Activated naive CD4-positive, alpha-beta T cell treated with anti-CD3 and anti-CD28 coated beads for 36 hours (primary cell): ENCODE measurements around the gene SOX8. TPM values are rescaled to one million over a fixed set of nuclear protein-coding genes. Genes with fewer than 3 reads are reported as not detected.

Experiments
- CTCF ChIA-PET: fragments of 350-600 bp; sonication (Branson Sonifier 250); formaldehyde crosslinking; loops from one replicate; lab custom pipeline; 2021; ENCODE audit warnings: antibody characterized with exemption; lab: Charles Lee
- DNase-seq: peaks from one replicate; pipeline ENCODE4 v3.0.0-alpha.2; 2020
- H3K27ac Mint-ChIP-seq: one replicate; pipeline ENCODE4 v1.8.0; 2021; ENCODE audit warnings: mild to moderate bottlenecking, mixed read lengths
- H3K27me3 Mint-ChIP-seq: one replicate; pipeline ENCODE4 v1.8.0; 2021; ENCODE audit warnings: low read depth, mixed read lengths
- H3K36me3 Mint-ChIP-seq: one replicate; pipeline ENCODE4 v1.8.0; 2021; ENCODE audit warnings: low read depth, mixed read lengths
- H3K4me1 Mint-ChIP-seq: one replicate; pipeline ENCODE4 v1.8.0; 2021; ENCODE audit warnings: low read depth, mixed read lengths
- H3K4me3 Mint-ChIP-seq: one replicate; pipeline ENCODE4 v1.8.0; 2021; ENCODE audit warnings: mild to moderate bottlenecking, moderate library complexity, mixed read lengths
- H3K9me3 Mint-ChIP-seq: one replicate; pipeline ENCODE4 v1.8.0; 2021; ENCODE audit warnings: mixed read lengths
- intact Hi-C: fragments of 100-400 bp; cut with micrococcal nuclease; formaldehyde crosslinking; loops from one replicate; pipeline ENCODE4 v1.15.1; 2023
- total RNA-seq, 2 experiments: library from RNA; stranded (reverse); gene quantifications; one replicate each; pipeline ENCODE4 v1.2.3, GENCODE V29; 2021

The SOX8 gene
- 1 to 10 TPM in 1 of 2 experiments, under 1 TPM in 1; 0.74 to 1.0 TPM for total RNA-seq

- H3K9me3 Mint-ChIP-seq: no peaks in the 10 kb centered on the region
- H3K36me3 Mint-ChIP-seq: no peaks in the 10 kb centered on the region
- CTCF ChIA-PET: interaction anchor here (1.3 kb wide), 1 partner anchor 14 kb away, joined by 3 read pairs; no protein-coding TSS in a partner anchor
- H3K4me1 Mint-ChIP-seq: peaks cover 21% of the 10 kb centered on the region
- H3K27ac Mint-ChIP-seq: no peak within 1 kb of the TSS
- peak within 1 kb of the TSS; percentile 75 for H3K4me3 Mint-ChIP-seq
- intact Hi-C loops: loop anchor here (2.0 kb wide), 1 partner anchor 23 kb away; no protein-coding TSS in a partner anchor
- H3K27me3 Mint-ChIP-seq: peaks cover 3% of the 10 kb centered on the region
- DNase-seq: no peak
Observed at GRCh38 chr16:981695-982144, at the start of gene SOX8. Gene SOX8, plus strand, starts transcription at chr16:981770. Its CDS starts 153 bp downstream, at chr16:981923.

- no peak for DNase-seq
- H3K36me3 Mint-ChIP-seq: peaks cover 3% of the 10 kb centered on the region
- CTCF ChIA-PET: no interaction called here
Observed at GRCh38 chr16:932831-933330, 48.7 kb upstream of the SOX8 start.

GRCh38 chr16:933581-933980 is 48.0 kb upstream of the SOX8 start:
- no peak overlapping the region for H3K27ac Mint-ChIP-seq
- H3K27me3 Mint-ChIP-seq: no peaks in the 10 kb centered on the region
- CTCF ChIA-PET: no interaction called here
- H3K4me1 Mint-ChIP-seq: no peaks in the 10 kb centered on the region
- peaks cover 3% of the 10 kb centered on the region for H3K36me3 Mint-ChIP-seq
- H3K9me3 Mint-ChIP-seq: no peaks in the 10 kb centered on the region
- no peak overlapping the region for H3K4me3 Mint-ChIP-seq
- intact Hi-C loops: no loop called here
- DNase-seq: no peak

More at GRCh38 chr16:932831-933330, 48.7 kb upstream of the SOX8 start:
- intact Hi-C loops: no loop called here
- no peaks in the 10 kb centered on the region for H3K9me3 Mint-ChIP-seq
- H3K4me3 Mint-ChIP-seq: no peak overlapping the region
- H3K27ac Mint-ChIP-seq: no peak overlapping the region
- no peaks in the 10 kb centered on the region for H3K4me1 Mint-ChIP-seq
- H3K27me3 Mint-ChIP-seq: no peaks in the 10 kb centered on the region

- CTCF ChIA-PET: no interaction called here
- Mint-ChIP-seq H3K9me3 (no peaks in the 10 kb centered on the region), H3K4me3 (no peak overlapping the region), H3K4me1 (no peaks in the 10 kb centered on the region), H3K36me3 (peaks cover 3% of the 10 kb centered on the region), H3K27me3 (no peaks in the 10 kb centered on the region), H3K27ac (no peak overlapping the region)
- DNase-seq: no peak
- intact Hi-C loops: no loop called here
Observed at GRCh38 chr16:934178-934577, 47.4 kb upstream of the SOX8 start.

GRCh38 chr16:935684-936083 is 45.9 kb upstream of the SOX8 start:
- Mint-ChIP-seq H3K27ac (no peak overlapping the region), H3K36me3 (peaks cover 5% of the 10 kb centered on the region), H3K9me3 (no peaks in the 10 kb centered on the region), H3K4me3 (no peak overlapping the region), H3K4me1 (no peaks in the 10 kb centered on the region), H3K27me3 (no peaks in the 10 kb centered on the region)
- no peak for DNase-seq
- intact Hi-C loops: no loop called here
- CTCF ChIA-PET: no interaction called here

- H3K36me3 Mint-ChIP-seq: peaks cover 20% of the 10 kb centered on the region
- intact Hi-C loops: no loop called here
- H3K9me3 Mint-ChIP-seq: peaks cover 14% of the 10 kb centered on the region
- DNase-seq: no peak
- H3K4me3 Mint-ChIP-seq: no peak overlapping the region
- CTCF ChIA-PET: no interaction called here
- no peaks in the 10 kb centered on the region for H3K27me3 Mint-ChIP-seq
- H3K4me1 Mint-ChIP-seq: no peaks in the 10 kb centered on the region
- no peak overlapping the region for H3K27ac Mint-ChIP-seq
Observed at GRCh38 chr16:937311-937710, 44.3 kb upstream of the SOX8 start.

- no peaks in the 10 kb centered on the region for H3K4me1 Mint-ChIP-seq
- peaks cover 18% of the 10 kb centered on the region for H3K9me3 Mint-ChIP-seq
Observed at GRCh38 chr16:937723-938122, 43.8 kb upstream of the SOX8 start.

GRCh38 chr16:938136-938535 is 43.4 kb upstream of the SOX8 start:
- no peaks in the 10 kb centered on the region for H3K4me1 Mint-ChIP-seq
- intact Hi-C loops: no loop called here

More at GRCh38 chr16:937723-938122, 43.8 kb upstream of the SOX8 start:
- no peaks in the 10 kb centered on the region for H3K27me3 Mint-ChIP-seq
- H3K4me3 Mint-ChIP-seq: no peak overlapping the region
- H3K36me3 Mint-ChIP-seq: peaks cover 23% of the 10 kb centered on the region
- CTCF ChIA-PET: no interaction called here
- H3K27ac Mint-ChIP-seq: no peak overlapping the region
- DNase-seq: no peak
- intact Hi-C loops: no loop called here

GRCh38 chr16:938752-939151 is 42.8 kb upstream of the SOX8 start:
- no peaks in the 10 kb centered on the region for H3K4me1 Mint-ChIP-seq
- no peak for DNase-seq
- no peak overlapping the region for H3K27ac Mint-ChIP-seq
- CTCF ChIA-PET: no interaction called here
- H3K36me3 Mint-ChIP-seq: peaks cover 28% of the 10 kb centered on the region
- H3K9me3 Mint-ChIP-seq: peaks cover 23% of the 10 kb centered on the region
- H3K27me3 Mint-ChIP-seq: no peaks in the 10 kb centered on the region
- H3K4me3 Mint-ChIP-seq: no peak overlapping the region
- intact Hi-C loops: no loop called here

More at GRCh38 chr16:938136-938535, 43.4 kb upstream of the SOX8 start:
- Mint-ChIP-seq H3K36me3 (peaks cover 26% of the 10 kb centered on the region), H3K27me3 (no peaks in the 10 kb centered on the region), H3K4me3 (no peak overlapping the region), H3K9me3 (peaks cover 21% of the 10 kb centered on the region), H3K27ac (no peak overlapping the region)
- CTCF ChIA-PET: no interaction called here
- DNase-seq: no peak

- Mint-ChIP-seq H3K27me3 (no peaks in the 10 kb centered on the region), H3K4me3 (no peak overlapping the region), H3K9me3 (peaks cover 24% of the 10 kb centered on the region), H3K36me3 (peaks cover 32% of the 10 kb centered on the region), H3K27ac (no peak overlapping the region), H3K4me1 (no peaks in the 10 kb centered on the region)
- DNase-seq: no peak
- intact Hi-C loops: no loop called here
- CTCF ChIA-PET: no interaction called here
Observed at GRCh38 chr16:939311-939710, 42.3 kb upstream of the SOX8 start.

GRCh38 chr16:939941-940340 is 41.6 kb upstream of the SOX8 start:
- Mint-ChIP-seq H3K27ac (no peak overlapping the region), H3K4me3 (no peak overlapping the region), H3K36me3 (peaks cover 34% of the 10 kb centered on the region), H3K9me3 (peaks cover 24% of the 10 kb centered on the region), H3K4me1 (no peaks in the 10 kb centered on the region), H3K27me3 (no peaks in the 10 kb centered on the region)
- intact Hi-C loops: no loop called here
- no peak for DNase-seq
- CTCF ChIA-PET: interaction anchor here (0.6 kb wide), 1 partner anchor 146 kb away, joined by 3 read pairs; no protein-coding TSS in a partner anchor

- H3K4me1 Mint-ChIP-seq: no peaks in the 10 kb centered on the region
- no peak for DNase-seq
- CTCF ChIA-PET: no interaction called here
- H3K36me3 Mint-ChIP-seq: peaks cover 39% of the 10 kb centered on the region
- H3K27ac Mint-ChIP-seq: no peak overlapping the region
- no peak overlapping the region for H3K4me3 Mint-ChIP-seq
- peaks cover 24% of the 10 kb centered on the region for H3K9me3 Mint-ChIP-seq
- intact Hi-C loops: no loop called here
- no peaks in the 10 kb centered on the region for H3K27me3 Mint-ChIP-seq
Observed at GRCh38 chr16:942436-943060, 39.0 kb upstream of the SOX8 start.

GRCh38 chr16:943971-944370 is 37.6 kb upstream of the SOX8 start:
- CTCF ChIA-PET: no interaction called here
- Mint-ChIP-seq H3K27ac (no peak overlapping the region), H3K4me1 (no peaks in the 10 kb centered on the region), H3K36me3 (peaks cover 40% of the 10 kb centered on the region), H3K4me3 (no peak overlapping the region), H3K9me3 (peaks cover 24% of the 10 kb centered on the region), H3K27me3 (no peaks in the 10 kb centered on the region)
- intact Hi-C loops: no loop called here
- DNase-seq: no peak
